Transverse colon (tissue), 4 donors: ENCODE results near the gene EYA3.

Experiments used
- CTCF ChIP-seq, 5 experiments: fragments of 200-600 bp in 3 of 5; fragments of 450-650 bp in 2 of 5; sonication (generic) in 3 of 5; IDR thresholded peaks; 1 replicate in 2 of 5; 2 replicates in 3 of 5; pipeline ENCODE4 v1.5.1; 2016 to 2017; ENCODE audit warnings: antibody characterized with exemption in 5 of 5, inconsistent platforms in 3 of 5, mild to moderate bottlenecking in 2 of 5, moderate library complexity in 1 of 5
- EP300 ChIP-seq: sonication (generic); formaldehyde crosslinking; IDR thresholded peaks from one replicate; pipeline ENCODE4 v1.6.1; 2017; ENCODE audit warnings: antibody characterized with exemption, low read depth
- POLR2A ChIP-seq: fragments of 450-650 bp; IDR thresholded peaks from one replicate; pipeline ENCODE4 v1.6.1; 2016; ENCODE audit warnings: antibody characterized with exemption, mild to moderate bottlenecking, moderate library complexity
- POLR2AphosphoS5 ChIP-seq, 3 donors: sonication (generic); formaldehyde crosslinking; IDR thresholded peaks; one replicate each; pipeline ENCODE4 v1.6.1; 2016; ENCODE audit warnings: antibody characterized with exemption in 3 of 3

- no peak for TF ChIP-seq CTCF (IDR thresholded peaks at IDR 0.05)
- TF ChIP-seq EP300, result no peak
- TF ChIP-seq POLR2A, result no peak
- TF ChIP-seq POLR2AphosphoS5 (IDR thresholded peaks at IDR 0.05), result no peak
These were observed 97.4 kb downstream of the EYA3 start for GRCh38 chr1:27990920-27991537.
